VCaP (cell line): ENCODE results near the gene WDR17.
"Not testable (repeated sequence)": the region's sequence is repeated elsewhere in the genome, so short reads cannot be mapped to it uniquely, and the experiment has no call there.

Experiments used
- H3K27ac ChIP-seq: fragments of 450-650 bp; 2 replicates; pipeline ENCODE4 v1.5.1; 2017
- CTCF ChIP-seq: fragments of 450-650 bp; conservative IDR thresholded peaks from 2 replicates; pipeline ENCODE4 v1.5.1; 2017; ENCODE audit warnings: mild to moderate bottlenecking, moderate library complexity

The WDR17 gene

GRCh38 chr4:176207839-176208238 is 142.2 kb downstream of the WDR17 start:
- no peak for TF ChIP-seq CTCF
- no peak overlapping the region for H3K27ac ChIP-seq

- no peak for TF ChIP-seq CTCF
- no peak overlapping the region for H3K27ac ChIP-seq
These were observed 143.9 kb downstream of the WDR17 start for GRCh38 chr4:176209535-176209934.

- H3K27ac ChIP-seq: no peak overlapping the region
- TF ChIP-seq CTCF: no peak
These were observed 144.5 kb downstream of the WDR17 start for GRCh38 chr4:176210101-176210500.

GRCh38 chr4:176210579-176211296 is 145.1 kb downstream of the WDR17 start:
- H3K27ac ChIP-seq: no peak overlapping the region
- TF ChIP-seq CTCF: no peak

- H3K27ac ChIP-seq: not testable (repeated sequence)
These were observed 146.7 kb downstream of the WDR17 start for GRCh38 chr4:176212351-176212750.

- TF ChIP-seq CTCF: no peak
- no peak overlapping the region for H3K27ac ChIP-seq
These were observed 151.9 kb downstream of the WDR17 start for GRCh38 chr4:176217510-176217909.

- no peak overlapping the region for H3K27ac ChIP-seq
- no peak for TF ChIP-seq CTCF
These were observed 156.5 kb downstream of the WDR17 start for GRCh38 chr4:176222149-176222548.

- no peak overlapping the region for H3K27ac ChIP-seq
- no peak for TF ChIP-seq CTCF
These were observed 157.9 kb downstream of the WDR17 start for GRCh38 chr4:176223561-176223960.
